ENCODE results near the gene GPER1.

DNA sequence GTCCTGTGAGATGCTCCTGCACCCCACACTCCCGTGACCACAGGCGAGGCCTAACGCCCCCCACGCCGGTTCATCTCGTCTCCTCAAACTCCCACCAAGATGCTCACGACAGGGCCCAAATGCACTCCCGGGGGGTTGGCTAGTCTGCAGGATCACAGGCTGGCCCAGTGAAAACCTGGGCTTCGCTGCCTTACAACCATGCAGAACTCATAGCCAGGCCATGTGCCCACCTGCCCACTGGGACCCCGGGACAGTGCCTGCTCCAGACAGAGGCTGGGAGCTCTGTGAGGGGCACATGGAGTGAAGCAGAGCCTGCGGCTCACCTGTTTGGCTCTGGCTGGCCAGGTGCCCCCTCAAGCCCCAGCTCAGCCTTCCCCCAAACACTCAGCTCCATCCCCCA lies 9.4 kb upstream of the GPER1 start:
- TF ChIP-seq POLR2A (IDR thresholded peaks at IDR 0.05) = no peak
- TF ChIP-seq, protein P1, sequence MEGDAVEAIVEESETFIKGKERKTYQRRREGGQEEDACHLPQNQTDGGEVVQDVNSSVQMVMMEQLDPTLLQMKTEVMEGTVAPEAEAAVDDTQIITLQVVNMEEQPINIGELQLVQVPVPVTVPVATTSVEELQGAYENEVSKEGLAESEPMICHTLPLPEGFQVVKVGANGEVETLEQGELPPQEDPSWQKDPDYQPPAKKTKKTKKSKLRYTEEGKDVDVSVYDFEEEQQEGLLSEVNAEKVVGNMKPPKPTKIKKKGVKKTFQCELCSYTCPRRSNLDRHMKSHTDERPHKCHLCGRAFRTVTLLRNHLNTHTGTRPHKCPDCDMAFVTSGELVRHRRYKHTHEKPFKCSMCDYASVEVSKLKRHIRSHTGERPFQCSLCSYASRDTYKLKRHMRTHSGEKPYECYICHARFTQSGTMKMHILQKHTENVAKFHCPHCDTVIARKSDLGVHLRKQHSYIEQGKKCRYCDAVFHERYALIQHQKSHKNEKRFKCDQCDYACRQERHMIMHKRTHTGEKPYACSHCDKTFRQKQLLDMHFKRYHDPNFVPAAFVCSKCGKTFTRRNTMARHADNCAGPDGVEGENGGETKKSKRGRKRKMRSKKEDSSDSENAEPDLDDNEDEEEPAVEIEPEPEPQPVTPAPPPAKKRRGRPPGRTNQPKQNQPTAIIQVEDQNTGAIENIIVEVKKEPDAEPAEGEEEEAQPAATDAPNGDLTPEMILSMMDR (IDR thresholded peaks at IDR 0.05) = no peak
- TF ChIP-seq EP300 (IDR thresholded peaks at IDR 0.05) = no peak
- no peak for TF ChIP-seq POLR2AphosphoS5 (IDR thresholded peaks at IDR 0.05)
